ENCODE measurements around the gene IL17RE. TPM values are rescaled to one million over a fixed set of nuclear protein-coding genes. Genes with fewer than 3 reads are reported as not detected.
A peak's percentile ranks its signal among the peaks of the same experiment; 100 is the strongest.

IL17RE gene
- total and polyA plus RNA-seq, 2 donors (not counting 3 experiments of a cell fraction or from before 2014, with no cell fraction given), result 1.2 to 1.3 TPM

DNA sequence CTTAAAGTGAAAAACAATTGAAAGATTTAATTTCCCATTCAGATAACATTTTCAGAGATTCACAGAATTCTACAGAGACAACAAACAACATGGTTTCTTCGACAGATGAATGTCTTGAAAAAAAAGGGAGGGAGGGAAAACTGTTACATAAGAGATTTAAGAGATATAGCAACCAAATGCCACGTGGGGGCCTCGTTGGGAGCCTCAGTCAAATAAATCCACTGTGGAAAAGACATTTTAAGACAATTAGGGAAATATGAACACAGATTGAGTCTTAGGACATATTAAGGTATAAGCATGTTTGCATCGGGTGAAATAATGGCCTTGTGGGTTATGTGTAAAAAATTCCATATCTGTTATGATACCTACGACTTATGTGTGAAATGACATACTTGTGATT is 54.6 kb downstream of the IL17RE start:
- intact Hi-C loops (cut with micrococcal nuclease), result no loop called here
- Histone ChIP-seq H3K4me2 (ENCODE audit: insufficient read depth, low read length) (no peak overlapping the region), H3K4me3 (replicated peaks in 1 of 3; ENCODE audit: insufficient read depth in 1 of 3, low read depth in 1 of 3, low read length in 3 of 3) (no peak overlapping the region), H3K79me2 (ENCODE audit: control insufficient read depth, insufficient read depth, low read length) (no peaks in the 10 kb centered on the region), H4K20me1 (replicated peaks; ENCODE audit: control insufficient read depth, extremely low read depth, insufficient read depth, low read length) (no peaks in the 10 kb centered on the region), H3K9ac (replicated peaks; ENCODE audit: extremely low read depth, insufficient read depth, low read length) (no peak overlapping the region), H3K27me3 (ENCODE audit: control insufficient read depth in 2 of 2, insufficient read depth in 2 of 2, low read length in 2 of 2) (no peaks in the 10 kb centered on the region), H3K9me1 (replicated peaks; ENCODE audit: control insufficient read depth, extremely low read depth, insufficient read depth, low read length) (no peaks in the 10 kb centered on the region), H3K36me3 (ENCODE audit: control insufficient read depth in 2 of 2, extremely low read depth in 1 of 2, insufficient read depth in 2 of 2, low read length in 2 of 2) (no peaks in the 10 kb centered on the region), H3K27ac (ENCODE audit: insufficient read depth, low read depth, low read length) (no peak overlapping the region), H3K9me3 (replicated peaks; ENCODE audit: control insufficient read depth, insufficient read depth, low read length) (no peaks in the 10 kb centered on the region), H2AFZ (ENCODE audit: low read depth, low read length) (no peak overlapping the region), H3K4me1 (ENCODE audit: control insufficient read depth, extremely low read depth, insufficient read depth, low read length) (no peaks in the 10 kb centered on the region)
- DNase-seq (ENCODE audit: low read depth, low spot score), result peak; percentile 23
- no TSS peak for BruUV-seq (replicated peaks)
- TF ChIP-seq, protein P1, sequence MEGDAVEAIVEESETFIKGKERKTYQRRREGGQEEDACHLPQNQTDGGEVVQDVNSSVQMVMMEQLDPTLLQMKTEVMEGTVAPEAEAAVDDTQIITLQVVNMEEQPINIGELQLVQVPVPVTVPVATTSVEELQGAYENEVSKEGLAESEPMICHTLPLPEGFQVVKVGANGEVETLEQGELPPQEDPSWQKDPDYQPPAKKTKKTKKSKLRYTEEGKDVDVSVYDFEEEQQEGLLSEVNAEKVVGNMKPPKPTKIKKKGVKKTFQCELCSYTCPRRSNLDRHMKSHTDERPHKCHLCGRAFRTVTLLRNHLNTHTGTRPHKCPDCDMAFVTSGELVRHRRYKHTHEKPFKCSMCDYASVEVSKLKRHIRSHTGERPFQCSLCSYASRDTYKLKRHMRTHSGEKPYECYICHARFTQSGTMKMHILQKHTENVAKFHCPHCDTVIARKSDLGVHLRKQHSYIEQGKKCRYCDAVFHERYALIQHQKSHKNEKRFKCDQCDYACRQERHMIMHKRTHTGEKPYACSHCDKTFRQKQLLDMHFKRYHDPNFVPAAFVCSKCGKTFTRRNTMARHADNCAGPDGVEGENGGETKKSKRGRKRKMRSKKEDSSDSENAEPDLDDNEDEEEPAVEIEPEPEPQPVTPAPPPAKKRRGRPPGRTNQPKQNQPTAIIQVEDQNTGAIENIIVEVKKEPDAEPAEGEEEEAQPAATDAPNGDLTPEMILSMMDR (IDR thresholded peaks at IDR 0.05; ENCODE audit: extremely low read depth in 1 of 2, insufficient read depth in 1 of 2, low read depth in 1 of 2, low read length in 2 of 2), result peak in 1 of 2 donors; percentile 6
- no peak for TF ChIP-seq POLR2A (IDR thresholded peaks at IDR 0.05; ENCODE audit: low read depth, low read length)
- TF ChIP-seq, protein P2, sequence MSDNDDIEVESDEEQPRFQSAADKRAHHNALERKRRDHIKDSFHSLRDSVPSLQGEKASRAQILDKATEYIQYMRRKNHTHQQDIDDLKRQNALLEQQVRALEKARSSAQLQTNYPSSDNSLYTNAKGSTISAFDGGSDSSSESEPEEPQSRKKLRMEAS (IDR thresholded peaks at IDR 0.05; ENCODE audit: insufficient read depth, insufficient read length), result no peak
- no peak for TF ChIP-seq MYC (IDR thresholded peaks at IDR 0.05; ENCODE audit: low read depth, low read length)
- TF ChIP-seq GATA2 (IDR thresholded peaks at IDR 0.05; ENCODE audit: insufficient read depth, insufficient read length, low read depth, low read length), result no peak
- ChIA-PET CTCF (no interaction called here), POLR2A (no interaction called here)
- dilution Hi-C loops (cut with MboI; ENCODE audit: extremely low pct_ligation_motif_present, low sequenced_read_pairs), result no loop called here
- peak; percentile 64 for FAIRE-seq
